OCI-LY7 (cell line): ENCODE data around the gene FRMPD2. TPM values are rescaled to one million over a fixed set of nuclear protein-coding genes. Genes with fewer than 3 reads are reported as not detected.
"Not testable (repeated sequence)": the region's sequence is repeated elsewhere in the genome, so short reads cannot be mapped to it uniquely, and the experiment has no call there.

Experiments used
- BruUV-seq: library from RNA; stranded (reverse); fragments of 400-500 nt; replicated peaks from 2 replicates; lab custom pipeline; 2021; lab: Mats Ljungman, UMichigan
- CTCF ChIA-PET: fragments of 300-600 bp; sonication (Branson Sonifier 250); formaldehyde crosslinking; loops from one replicate; lab custom pipeline; 2022; ENCODE audit warnings: antibody characterized with exemption; ENCODE audit not compliant: unreplicated experiment; lab: Charles Lee
- POLR2A ChIA-PET: fragments of 300-600 bp; sonication (Branson Sonifier 250); formaldehyde crosslinking; loops from one replicate; lab custom pipeline; 2022; ENCODE audit warnings: antibody characterized with exemption; lab: Charles Lee
- DNase-seq: peaks from one replicate; pipeline ENCODE4 v3.0.0-alpha.2; 2015; ENCODE audit warnings: low spot score
- H2AFZ ChIP-seq: fragments of 200-600 bp; sonication (generic), shearing (Covaris generic); 2 replicates; pipeline ENCODE4 v1.6.1; 2014; ENCODE audit warnings: mild to moderate bottlenecking, antibody characterized with exemption, low read length, moderate library complexity
- H3K27ac ChIP-seq: fragments of 200-600 bp; sonication (generic); 2 replicates; pipeline ENCODE4 v1.5.1; 2014; ENCODE audit warnings: mixed run types, low read depth, mild to moderate bottlenecking, moderate library complexity, low read length, inconsistent platforms; ENCODE audit not compliant: poor library complexity, severe bottlenecking
- H3K36me3 ChIP-seq: fragments of 200-600 bp; sonication (generic); 2 replicates; pipeline ENCODE4 v1.6.1; 2014; ENCODE audit warnings: mild to moderate bottlenecking, antibody characterized with exemption, low read length, moderate library complexity, mixed read lengths; ENCODE audit not compliant: insufficient read depth
- H3K4me1 ChIP-seq: fragments of 200-600 bp; sonication (generic); 2 replicates; pipeline ENCODE4 v1.5.1; 2014; ENCODE audit warnings: mild to moderate bottlenecking, low read length; ENCODE audit not compliant: insufficient read depth, poor library complexity, severe bottlenecking
- H3K4me2 ChIP-seq: fragments of 200-600 bp; sonication (generic); 2 replicates; pipeline ENCODE4 v1.6.1; 2014; ENCODE audit warnings: mild to moderate bottlenecking, low read length
- H3K4me3 ChIP-seq: fragments of 200-600 bp; sonication (generic); 2 replicates; pipeline ENCODE4 v1.5.1; 2014; ENCODE audit warnings: mild to moderate bottlenecking, low read depth, low read length; ENCODE audit not compliant: poor library complexity, severe bottlenecking
- H3K79me2 ChIP-seq: fragments of 200-600 bp; sonication (generic); 2 replicates; pipeline ENCODE4 v1.6.1; 2016; ENCODE audit warnings: low read depth, mild to moderate bottlenecking, low read length, moderate library complexity, mixed read lengths; ENCODE audit not compliant: insufficient read depth
- H3K9me2 ChIP-seq: fragments of 200-600 bp; sonication (generic); 2 replicates; pipeline ENCODE4 v1.6.1; 2016; ENCODE audit warnings: mild to moderate bottlenecking, low read length, mixed read lengths; ENCODE audit not compliant: insufficient read depth
- H3K9me3 ChIP-seq: fragments of 200-600 bp; sonication (generic); 2 replicates; pipeline ENCODE4 v1.6.1; 2014; ENCODE audit warnings: mild to moderate bottlenecking, mixed run types, low read length, mixed read lengths
- H4K20me1 ChIP-seq: fragments of 200-600 bp; sonication (generic); 2 replicates; pipeline ENCODE4 v1.6.1; 2014; ENCODE audit warnings: mild to moderate bottlenecking, antibody characterized with exemption, low read length, moderate library complexity, mixed read lengths; ENCODE audit not compliant: insufficient read depth
- EZH2phosphoT487 ChIP-seq: fragments of 200-600 bp; sonication (generic); IDR thresholded peaks from 2 replicates; pipeline ENCODE4 v1.6.1; 2018; ENCODE audit warnings: low read depth, borderline replicate concordance, mild to moderate bottlenecking, mixed run types, antibody characterized with exemption, low read length, moderate library complexity, mixed read lengths
- intact Hi-C: fragments of 100-400 bp; cut with micrococcal nuclease; formaldehyde crosslinking; loops from one replicate; pipeline ENCODE4 v1.10.0; 2022; ENCODE audit not compliant: unreplicated experiment
- total RNA-seq, 2 experiments: library from RNA; depleted of rRNA in 1 of 2; stranded (reverse); fragments of >200 nt in 1 of 2; shearing (Covaris generic) in 1 of 2; gene quantifications; 2 replicates each; pipeline ENCODE4 v1.2.3, GENCODE V29; 2014 to 2022
- TF ChIP-seq, protein P1 (sequence below): fragments of 200-600 bp; sonication (generic); conservative IDR thresholded peaks from 2 replicates; pipeline ENCODE4 v1.5.1; 2014; ENCODE audit warnings: mild to moderate bottlenecking, antibody characterized with exemption, low read length, moderate library complexity, mixed read lengths

FRMPD2 gene
- total RNA-seq, 2 experiments from 2014 or later: not detected

DNA sequence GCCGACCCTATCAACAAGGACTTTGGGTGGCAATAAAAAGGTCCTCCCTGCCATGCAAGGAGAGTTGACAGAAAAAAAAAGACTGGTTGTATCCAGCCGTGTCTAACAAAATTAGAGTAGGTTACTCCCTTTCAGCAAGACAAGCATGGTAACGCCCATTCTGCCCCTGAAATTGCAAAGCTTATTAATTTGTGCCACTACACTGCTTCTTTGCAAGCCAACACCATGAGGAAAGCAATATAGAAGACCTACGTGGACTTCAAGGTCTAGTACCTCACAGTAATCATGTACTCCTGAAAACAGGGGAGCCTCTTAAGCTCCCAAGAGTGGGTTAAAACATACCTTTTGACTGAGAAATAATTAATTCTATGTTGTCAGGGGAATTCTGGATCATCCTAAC is 90.3 kb downstream of the FRMPD2 start:
- Histone ChIP-seq H4K20me1 (no peaks in the 10 kb centered on the region), H3K27ac (no peak overlapping the region), H3K79me2 (no peaks in the 10 kb centered on the region), H2AFZ (no peak overlapping the region), H3K9me3 (no peaks in the 10 kb centered on the region), H3K4me2 (no peak overlapping the region), H3K36me3 (no peaks in the 10 kb centered on the region), H3K4me1 (no peaks in the 10 kb centered on the region), H3K4me3 (no peak overlapping the region), H3K9me2 (no peaks in the 10 kb centered on the region)
- ChIA-PET CTCF (no interaction called here), POLR2A (no interaction called here)
- DNase-seq: no peak
- no TSS peak for BruUV-seq
- TF ChIP-seq, protein P1, sequence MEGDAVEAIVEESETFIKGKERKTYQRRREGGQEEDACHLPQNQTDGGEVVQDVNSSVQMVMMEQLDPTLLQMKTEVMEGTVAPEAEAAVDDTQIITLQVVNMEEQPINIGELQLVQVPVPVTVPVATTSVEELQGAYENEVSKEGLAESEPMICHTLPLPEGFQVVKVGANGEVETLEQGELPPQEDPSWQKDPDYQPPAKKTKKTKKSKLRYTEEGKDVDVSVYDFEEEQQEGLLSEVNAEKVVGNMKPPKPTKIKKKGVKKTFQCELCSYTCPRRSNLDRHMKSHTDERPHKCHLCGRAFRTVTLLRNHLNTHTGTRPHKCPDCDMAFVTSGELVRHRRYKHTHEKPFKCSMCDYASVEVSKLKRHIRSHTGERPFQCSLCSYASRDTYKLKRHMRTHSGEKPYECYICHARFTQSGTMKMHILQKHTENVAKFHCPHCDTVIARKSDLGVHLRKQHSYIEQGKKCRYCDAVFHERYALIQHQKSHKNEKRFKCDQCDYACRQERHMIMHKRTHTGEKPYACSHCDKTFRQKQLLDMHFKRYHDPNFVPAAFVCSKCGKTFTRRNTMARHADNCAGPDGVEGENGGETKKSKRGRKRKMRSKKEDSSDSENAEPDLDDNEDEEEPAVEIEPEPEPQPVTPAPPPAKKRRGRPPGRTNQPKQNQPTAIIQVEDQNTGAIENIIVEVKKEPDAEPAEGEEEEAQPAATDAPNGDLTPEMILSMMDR: no peak
- TF ChIP-seq EZH2phosphoT487: no peak
- intact Hi-C loops: no loop called here

DNA sequence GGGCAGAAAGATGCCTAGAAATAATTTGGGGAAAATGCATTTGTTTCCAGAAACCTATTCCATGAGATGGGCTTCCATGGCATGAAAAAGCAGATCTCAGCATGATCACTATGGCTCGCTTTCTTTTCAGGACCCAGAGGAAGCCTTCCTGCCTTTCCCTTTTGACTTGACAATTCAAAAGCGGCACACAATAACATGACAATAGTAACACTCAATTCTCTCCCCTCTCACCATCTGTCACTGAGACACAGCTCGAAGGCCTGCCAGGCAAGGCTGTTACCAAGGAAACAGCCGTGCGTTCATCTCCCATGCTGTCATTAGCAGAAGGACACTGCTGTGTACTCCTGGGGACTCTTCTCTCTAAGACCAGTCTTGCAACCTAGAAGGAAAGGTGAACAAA is 101.8 kb downstream of the FRMPD2 start:
- CTCF ChIA-PET, H3K27ac ChIP-seq, H3K4me1 ChIP-seq, H3K4me3 ChIP-seq, DNase-seq, POLR2A ChIA-PET, intact Hi-C loops, H3K4me2 ChIP-seq, H3K79me2 ChIP-seq, H3K9me2 ChIP-seq, H4K20me1 ChIP-seq, H2AFZ ChIP-seq, BruUV-seq, H3K36me3 ChIP-seq, H3K9me3 ChIP-seq: not testable (repeated sequence)

DNA sequence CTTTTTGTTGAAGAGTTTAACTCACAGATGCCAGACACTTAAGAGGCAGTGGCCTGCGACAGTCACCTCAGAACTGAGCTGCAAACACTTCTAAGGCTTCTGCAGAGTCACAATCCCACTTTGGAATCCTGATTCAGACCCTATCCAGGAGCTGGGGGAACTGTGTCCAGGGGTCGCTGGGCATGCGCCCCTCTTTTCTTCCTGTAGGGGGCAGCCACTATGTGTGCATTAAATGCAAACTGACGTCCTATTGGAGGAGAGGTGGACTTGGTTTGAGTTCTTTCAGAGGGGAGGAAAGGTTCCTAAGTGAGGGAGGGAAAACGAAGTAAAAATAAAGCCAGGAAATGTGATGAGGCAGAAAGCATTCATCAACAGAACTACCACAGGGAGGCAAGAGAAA is 113.8 kb downstream of the FRMPD2 start:
- H3K4me1 ChIP-seq, H3K9me2 ChIP-seq, H3K4me2 ChIP-seq, BruUV-seq, H3K4me3 ChIP-seq, H4K20me1 ChIP-seq, H2AFZ ChIP-seq, H3K36me3 ChIP-seq, intact Hi-C loops, H3K27ac ChIP-seq, H3K79me2 ChIP-seq, POLR2A ChIA-PET, DNase-seq, CTCF ChIA-PET, H3K9me3 ChIP-seq: not testable (repeated sequence)
- TF ChIP-seq, protein P1: 0 out of 2 replicates have a peak, but pooled peaks have one; percentile 9

DNA sequence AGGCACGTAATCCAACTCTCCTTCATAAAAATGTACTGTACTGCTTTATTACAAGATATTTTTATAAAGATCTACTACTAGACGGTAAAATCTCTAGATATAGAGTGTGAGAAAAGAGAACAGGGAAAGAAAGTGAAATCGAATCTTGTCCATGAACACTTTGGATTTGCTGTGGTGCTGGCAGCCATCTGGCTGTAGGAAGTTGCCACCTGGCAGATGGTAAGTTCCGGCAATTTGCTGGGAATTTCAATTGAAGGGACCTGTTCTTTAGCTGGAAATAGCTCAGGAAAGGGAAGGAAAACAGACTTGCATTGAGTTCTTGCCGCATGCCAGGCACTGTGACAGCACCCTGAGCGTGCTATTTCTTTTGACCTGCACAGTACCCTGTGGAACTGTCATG is 114.3 kb downstream of the FRMPD2 start:
- POLR2A ChIA-PET, H3K9me2 ChIP-seq, H3K4me3 ChIP-seq, H3K4me2 ChIP-seq, H4K20me1 ChIP-seq, BruUV-seq, H3K79me2 ChIP-seq, H2AFZ ChIP-seq, H3K27ac ChIP-seq, CTCF ChIA-PET, H3K9me3 ChIP-seq, DNase-seq, intact Hi-C loops, H3K4me1 ChIP-seq, H3K36me3 ChIP-seq: not testable (repeated sequence)

DNA sequence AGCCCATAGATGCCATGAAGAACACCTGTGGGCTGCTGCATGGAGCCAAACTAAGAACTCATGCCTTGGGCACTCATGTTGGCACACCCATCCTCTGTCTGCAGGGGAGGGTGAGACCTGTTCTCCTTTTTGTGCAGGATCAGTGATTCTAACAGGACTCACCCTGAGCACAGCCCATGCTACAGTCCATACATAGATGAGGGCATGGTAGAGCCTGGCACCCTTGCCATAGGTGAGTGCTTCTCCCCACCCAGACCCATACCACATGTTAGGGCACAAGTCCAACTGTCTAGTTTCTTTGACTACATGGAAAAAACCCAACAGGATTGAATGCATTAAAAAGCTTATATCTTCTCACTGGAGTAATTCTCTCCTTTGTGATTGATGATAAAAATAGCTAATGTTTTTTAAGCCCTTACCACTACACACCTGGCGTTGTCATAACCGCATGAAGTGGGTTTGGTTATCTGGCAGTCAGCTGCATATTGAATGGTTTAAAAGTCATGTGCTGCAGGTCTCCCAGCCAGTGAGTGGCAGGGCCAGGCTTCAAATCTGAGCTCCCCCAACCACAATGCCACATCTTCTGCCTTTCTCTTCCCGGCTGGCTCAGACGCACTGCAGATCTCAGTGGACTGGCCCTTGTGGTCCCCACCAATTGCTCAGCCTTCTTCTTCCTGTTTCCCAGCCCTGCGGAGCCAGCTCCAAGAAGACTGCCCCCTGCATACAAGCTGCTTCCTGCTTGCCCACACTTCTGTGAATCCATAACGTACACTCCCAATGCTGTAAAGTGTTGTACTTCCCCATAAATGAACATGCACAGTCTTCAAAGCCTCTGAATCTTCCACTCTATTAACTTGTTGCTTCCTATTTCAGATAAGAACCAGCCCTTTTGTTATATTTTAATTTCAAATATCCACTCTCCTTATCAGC is 120.0 kb downstream of the FRMPD2 start:
- CTCF ChIA-PET, H3K9me3 ChIP-seq, H3K4me2 ChIP-seq, intact Hi-C loops, BruUV-seq, H4K20me1 ChIP-seq, H3K4me1 ChIP-seq, H3K79me2 ChIP-seq, H3K27ac ChIP-seq, H3K36me3 ChIP-seq, H2AFZ ChIP-seq, DNase-seq, H3K4me3 ChIP-seq, H3K9me2 ChIP-seq, POLR2A ChIA-PET: not testable (repeated sequence)
